Upper lobe of left lung (tissue), 4 donors: ENCODE data around the gene TF.

Experiments
- POLR2A ChIP-seq, 4 donors: fragments of 450-650 bp; IDR thresholded peaks; one replicate each; pipeline ENCODE4 v1.5.1; 2016 to 2017; ENCODE audit warnings: antibody characterized with exemption in 4 of 4, mild to moderate bottlenecking in 2 of 4
- TF ChIP-seq, protein P1 (sequence below), 6 experiments: fragments of 450-650 bp in 4 of 6; fragments of 200-600 bp in 2 of 6; sonication (generic) in 2 of 6; IDR thresholded peaks; one replicate each; pipeline ENCODE4 v1.5.1; 2016 to 2019; ENCODE audit warnings: antibody characterized with exemption in 6 of 6

GRCh38 chr3:133840055-133840737 lies 94.0 kb downstream of the TF start:
- TF ChIP-seq POLR2A (IDR thresholded peaks at IDR 0.05): no peak
- TF ChIP-seq, protein P1, sequence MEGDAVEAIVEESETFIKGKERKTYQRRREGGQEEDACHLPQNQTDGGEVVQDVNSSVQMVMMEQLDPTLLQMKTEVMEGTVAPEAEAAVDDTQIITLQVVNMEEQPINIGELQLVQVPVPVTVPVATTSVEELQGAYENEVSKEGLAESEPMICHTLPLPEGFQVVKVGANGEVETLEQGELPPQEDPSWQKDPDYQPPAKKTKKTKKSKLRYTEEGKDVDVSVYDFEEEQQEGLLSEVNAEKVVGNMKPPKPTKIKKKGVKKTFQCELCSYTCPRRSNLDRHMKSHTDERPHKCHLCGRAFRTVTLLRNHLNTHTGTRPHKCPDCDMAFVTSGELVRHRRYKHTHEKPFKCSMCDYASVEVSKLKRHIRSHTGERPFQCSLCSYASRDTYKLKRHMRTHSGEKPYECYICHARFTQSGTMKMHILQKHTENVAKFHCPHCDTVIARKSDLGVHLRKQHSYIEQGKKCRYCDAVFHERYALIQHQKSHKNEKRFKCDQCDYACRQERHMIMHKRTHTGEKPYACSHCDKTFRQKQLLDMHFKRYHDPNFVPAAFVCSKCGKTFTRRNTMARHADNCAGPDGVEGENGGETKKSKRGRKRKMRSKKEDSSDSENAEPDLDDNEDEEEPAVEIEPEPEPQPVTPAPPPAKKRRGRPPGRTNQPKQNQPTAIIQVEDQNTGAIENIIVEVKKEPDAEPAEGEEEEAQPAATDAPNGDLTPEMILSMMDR (IDR thresholded peaks at IDR 0.05): no peak
